PFSK-1 (cell line): ENCODE measurements around the gene CCDC196.

Experiments used
- FOXP2 ChIP-seq: optimal IDR thresholded peaks from 2 replicates; pipeline ENCODE3; 2011; ENCODE audit warnings: borderline replicate concordance, control low read depth, inconsistent platforms; ENCODE audit not compliant: insufficient read depth; ENCODE audit errors: extremely low read length, extremely low read depth
- POLR2AphosphoS5 ChIP-seq: IDR thresholded peaks from 2 replicates; pipeline ENCODE4 v1.6.1; 2012; ENCODE audit warnings: low read depth, mild to moderate bottlenecking, control low read depth, low read length, moderate library complexity
- SIN3A ChIP-seq: IDR thresholded peaks from 2 replicates; pipeline ENCODE4 v1.6.1; 2012; ENCODE audit warnings: mild to moderate bottlenecking, low read length, moderate library complexity, borderline replicate concordance; ENCODE audit not compliant: insufficient read depth
- TAF1 ChIP-seq: IDR thresholded peaks from 2 replicates; pipeline ENCODE4 v1.6.1; 2012; ENCODE audit warnings: low read length, control low read depth, borderline replicate concordance; ENCODE audit not compliant: insufficient read depth
- TF ChIP-seq, protein P1 (sequence below), 2 experiments: IDR thresholded peaks; 2 replicates each; pipeline versions ENCODE4 v1.6.1 to v1.8.0; 2011 to 2012; ENCODE audit warnings: low read depth in 2 of 2, low read length in 2 of 2, control low read depth in 1 of 2, inconsistent platforms in 1 of 2, mild to moderate bottlenecking in 1 of 2, moderate library complexity in 1 of 2; ENCODE audit not compliant: insufficient read depth in 1 of 2

Gene CCDC196

DNA sequence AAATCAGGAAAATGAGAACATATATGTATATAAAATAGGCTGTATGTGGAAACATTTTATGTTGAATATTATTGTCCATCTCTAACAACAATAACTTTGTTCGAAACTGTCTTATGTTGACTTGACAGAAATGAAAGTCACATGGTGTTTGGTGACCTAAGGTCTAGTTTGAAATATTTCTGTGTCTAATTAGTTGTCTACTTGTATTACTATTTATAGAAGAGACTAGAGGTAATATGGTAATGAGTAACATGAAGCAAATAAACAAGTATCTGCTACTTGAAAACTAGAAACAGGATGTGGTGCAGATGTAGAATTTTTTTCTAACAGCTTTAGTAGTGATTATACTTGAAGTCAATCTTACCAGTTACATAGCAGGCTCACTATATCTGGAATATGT is 25.7 kb downstream of the CCDC196 start:
- TF ChIP-seq, protein P1, sequence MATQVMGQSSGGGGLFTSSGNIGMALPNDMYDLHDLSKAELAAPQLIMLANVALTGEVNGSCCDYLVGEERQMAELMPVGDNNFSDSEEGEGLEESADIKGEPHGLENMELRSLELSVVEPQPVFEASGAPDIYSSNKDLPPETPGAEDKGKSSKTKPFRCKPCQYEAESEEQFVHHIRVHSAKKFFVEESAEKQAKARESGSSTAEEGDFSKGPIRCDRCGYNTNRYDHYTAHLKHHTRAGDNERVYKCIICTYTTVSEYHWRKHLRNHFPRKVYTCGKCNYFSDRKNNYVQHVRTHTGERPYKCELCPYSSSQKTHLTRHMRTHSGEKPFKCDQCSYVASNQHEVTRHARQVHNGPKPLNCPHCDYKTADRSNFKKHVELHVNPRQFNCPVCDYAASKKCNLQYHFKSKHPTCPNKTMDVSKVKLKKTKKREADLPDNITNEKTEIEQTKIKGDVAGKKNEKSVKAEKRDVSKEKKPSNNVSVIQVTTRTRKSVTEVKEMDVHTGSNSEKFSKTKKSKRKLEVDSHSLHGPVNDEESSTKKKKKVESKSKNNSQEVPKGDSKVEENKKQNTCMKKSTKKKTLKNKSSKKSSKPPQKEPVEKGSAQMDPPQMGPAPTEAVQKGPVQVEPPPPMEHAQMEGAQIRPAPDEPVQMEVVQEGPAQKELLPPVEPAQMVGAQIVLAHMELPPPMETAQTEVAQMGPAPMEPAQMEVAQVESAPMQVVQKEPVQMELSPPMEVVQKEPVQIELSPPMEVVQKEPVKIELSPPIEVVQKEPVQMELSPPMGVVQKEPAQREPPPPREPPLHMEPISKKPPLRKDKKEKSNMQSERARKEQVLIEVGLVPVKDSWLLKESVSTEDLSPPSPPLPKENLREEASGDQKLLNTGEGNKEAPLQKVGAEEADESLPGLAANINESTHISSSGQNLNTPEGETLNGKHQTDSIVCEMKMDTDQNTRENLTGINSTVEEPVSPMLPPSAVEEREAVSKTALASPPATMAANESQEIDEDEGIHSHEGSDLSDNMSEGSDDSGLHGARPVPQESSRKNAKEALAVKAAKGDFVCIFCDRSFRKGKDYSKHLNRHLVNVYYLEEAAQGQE (IDR thresholded peaks at IDR 0.05; ENCODE audit: insufficient read depth in 1 of 2, low read depth in 2 of 2, low read length in 2 of 2) = no peak
- no peak for TF ChIP-seq POLR2AphosphoS5
- TF ChIP-seq TAF1 = no peak
- TF ChIP-seq FOXP2 = no peak
- no peak for TF ChIP-seq SIN3A

DNA sequence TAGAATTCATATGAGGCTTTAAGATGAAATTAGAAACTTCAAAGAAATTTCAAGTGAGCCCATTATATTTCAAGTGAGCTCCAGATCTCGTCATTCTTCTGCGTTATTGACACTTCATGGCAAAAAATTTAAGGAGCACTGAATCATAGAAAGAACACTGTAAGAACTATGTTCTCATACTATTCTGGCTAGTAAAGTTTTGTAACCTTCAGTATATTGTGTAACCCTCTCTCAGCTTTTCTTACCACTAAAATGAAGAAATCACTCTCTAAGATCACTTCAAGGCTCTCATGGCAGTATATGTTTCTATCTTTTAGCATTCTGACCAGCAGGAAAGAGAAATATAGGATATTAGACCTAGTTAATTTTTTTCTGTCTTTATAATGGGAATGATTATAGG is 28.0 kb downstream of the CCDC196 start:
- TF ChIP-seq FOXP2 (no peak), SIN3A (no peak), TAF1 (no peak), POLR2AphosphoS5 (no peak)
- TF ChIP-seq, protein P1 (IDR thresholded peaks at IDR 0.05; ENCODE audit: insufficient read depth in 1 of 2, low read depth in 2 of 2, low read length in 2 of 2) = no peak

DNA sequence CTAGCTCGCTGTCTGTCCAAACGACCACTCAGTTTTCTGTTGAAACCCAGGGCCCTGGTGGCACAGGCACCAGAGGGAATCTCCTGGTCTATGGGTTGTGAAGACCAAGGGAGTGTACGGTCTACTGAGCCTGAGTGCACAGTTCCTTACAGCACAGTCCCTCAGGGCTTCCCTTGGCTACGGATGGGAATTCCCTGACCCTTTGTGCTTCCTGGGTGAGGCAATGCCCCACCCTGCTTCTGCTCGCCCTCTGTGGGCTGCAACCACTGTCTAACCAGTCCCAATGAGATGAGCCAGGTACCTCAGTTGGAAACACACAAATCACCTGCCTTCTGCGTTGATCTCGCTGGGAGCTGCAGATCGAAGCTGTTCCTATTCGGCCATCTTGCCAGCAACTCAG is 44.4 kb downstream of the CCDC196 start:
- TF ChIP-seq TAF1 (no peak), POLR2AphosphoS5 (no peak), FOXP2 (no peak), SIN3A (no peak)
- TF ChIP-seq, protein P1 (IDR thresholded peaks at IDR 0.05; ENCODE audit: insufficient read depth in 1 of 2, low read depth in 2 of 2, low read length in 2 of 2) = no peak

DNA sequence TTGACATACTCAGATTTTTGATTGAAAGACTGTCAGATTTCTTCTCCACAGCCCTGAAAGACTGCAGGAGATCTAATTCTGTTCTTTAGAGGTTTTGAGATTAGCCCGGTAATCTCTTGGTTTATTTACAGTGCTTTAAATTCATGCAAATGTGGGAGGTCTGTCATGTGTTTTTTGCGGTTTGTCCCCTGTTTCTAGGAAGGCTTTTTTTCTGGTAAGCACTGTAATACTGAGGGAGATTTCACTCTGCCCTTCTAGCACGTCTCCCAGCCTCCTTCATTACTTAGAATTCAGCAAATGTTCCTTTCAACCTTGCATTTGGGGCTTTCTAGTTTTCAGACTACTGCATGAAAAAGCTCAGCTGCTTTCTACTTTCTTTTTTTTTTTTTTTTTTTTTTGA is 52.9 kb downstream of the CCDC196 start:
- TF ChIP-seq, protein P1 (IDR thresholded peaks at IDR 0.05; ENCODE audit: insufficient read depth in 1 of 2, low read depth in 2 of 2, low read length in 2 of 2) = no peak
- TF ChIP-seq FOXP2 = no peak
- no peak for TF ChIP-seq TAF1
- no peak for TF ChIP-seq POLR2AphosphoS5
- no peak for TF ChIP-seq SIN3A

DNA sequence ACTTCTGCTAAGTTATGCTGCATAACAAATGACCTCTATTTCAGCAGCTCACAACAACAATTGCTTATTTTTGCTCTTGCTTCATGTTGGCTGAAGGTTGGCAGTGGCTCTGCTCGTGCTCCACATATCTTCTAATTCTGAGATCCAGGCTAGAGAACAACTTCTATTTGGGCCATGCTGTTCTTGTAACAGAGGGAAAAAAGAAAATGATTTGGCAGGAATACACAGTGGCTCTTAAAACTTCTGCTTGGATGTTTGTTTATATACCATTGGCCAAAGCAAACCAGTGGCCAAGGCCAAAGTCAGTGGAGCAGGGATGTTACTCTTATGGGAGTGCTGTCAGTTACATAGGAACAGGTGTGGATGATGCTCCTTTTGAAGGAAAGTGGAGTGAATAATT is 53.9 kb downstream of the CCDC196 start:
- TF ChIP-seq POLR2AphosphoS5 (no peak), TAF1 (no peak), FOXP2 (no peak), SIN3A (no peak)
- TF ChIP-seq, protein P1 (IDR thresholded peaks at IDR 0.05; ENCODE audit: insufficient read depth in 1 of 2, low read depth in 2 of 2, low read length in 2 of 2) = no peak
